Neural cell (in vitro differentiated cells): Measurements from ENCODE around the gene EPB41L2. TPM values are rescaled to one million over a fixed set of nuclear protein-coding genes. Genes with fewer than 3 reads are reported as not detected.

Source experiments
- H2AFZ ChIP-seq: fragments of 200-600, 300-800 bp; sonication (generic), shearing (Covaris generic); 2 replicates; pipeline ENCODE4 v1.6.0; 2014; ENCODE audit warnings: low read depth, mild to moderate bottlenecking, antibody characterized with exemption, low read length, moderate library complexity
- H3F3A ChIP-seq: fragments of 200-600 bp; shearing (Covaris generic); 2 replicates; pipeline ENCODE4 v1.6.1; 2016; ENCODE audit warnings: mild to moderate bottlenecking, moderate library complexity, mixed read lengths, antibody characterized with exemption, low read length; ENCODE audit not compliant: insufficient read depth, poor library complexity, severe bottlenecking
- H3K27ac ChIP-seq: fragments of 200-600, 300-800 bp; sonication (generic), shearing (Covaris generic); 2 replicates; pipeline ENCODE4 v1.5.1; 2014; ENCODE audit warnings: mild to moderate bottlenecking, low read length, moderate library complexity
- H3K27me3 ChIP-seq: fragments of 300-800, 200-600 bp; sonication (generic), shearing (Covaris generic); 2 replicates; pipeline ENCODE4 v1.6.0; 2014; ENCODE audit warnings: mild to moderate bottlenecking, low read depth, low read length, moderate library complexity; ENCODE audit not compliant: insufficient read depth
- H3K36me3 ChIP-seq: fragments of 300-800, 200-600 bp; sonication (generic), shearing (Covaris generic); 2 replicates; pipeline ENCODE4 v1.5.1; 2014; ENCODE audit warnings: mild to moderate bottlenecking, antibody characterized with exemption, low read length, moderate library complexity; ENCODE audit not compliant: insufficient read depth
- H3K4me2 ChIP-seq: fragments of 300-800, 200-600 bp; sonication (generic), shearing (Covaris generic); 2 replicates; pipeline ENCODE4 v1.6.0; 2014; ENCODE audit warnings: mild to moderate bottlenecking, low read length
- H3K4me3 ChIP-seq: fragments of 300-800, 200-600 bp; sonication (generic), shearing (Covaris generic); 2 replicates; pipeline ENCODE4 v1.5.1; 2014; ENCODE audit warnings: mild to moderate bottlenecking, low read length, moderate library complexity
- H3K79me2 ChIP-seq: fragments of 200-600 bp; shearing (Covaris generic); replicated peaks from 2 replicates; pipeline ENCODE4 v1.6.0; 2014; ENCODE audit warnings: mild to moderate bottlenecking, low read length, moderate library complexity; ENCODE audit not compliant: insufficient read depth
- H3K9ac ChIP-seq: fragments of 300-800, 200-600 bp; sonication (generic), shearing (Covaris generic); 2 replicates; pipeline ENCODE4 v1.6.1; 2016; ENCODE audit warnings: mild to moderate bottlenecking, low read length, mixed read lengths
- H3K9me2 ChIP-seq: fragments of 200-600 bp; shearing (Covaris generic); 2 replicates; pipeline ENCODE4 v1.6.1; 2016; ENCODE audit warnings: mild to moderate bottlenecking, low read length, mixed read lengths; ENCODE audit not compliant: insufficient read depth
- H3K9me3 ChIP-seq: fragments of 200-600, 300-800 bp; sonication (generic), shearing (Covaris generic); 2 replicates; pipeline ENCODE4 v1.6.1; 2016; ENCODE audit warnings: mild to moderate bottlenecking, mixed run types, low read length, moderate library complexity, mixed read lengths
- H4K20me1 ChIP-seq: fragments of 200-600 bp; shearing (Covaris generic); 2 replicates; pipeline ENCODE4 v1.6.1; 2016; ENCODE audit warnings: mild to moderate bottlenecking, mixed run types; ENCODE audit not compliant: insufficient read depth
- EP300 ChIP-seq: fragments of 450-650 bp; conservative IDR thresholded peaks from 2 replicates; pipeline ENCODE4 v1.6.1; 2014; ENCODE audit warnings: antibody characterized with exemption, mild to moderate bottlenecking, moderate library complexity; ENCODE audit not compliant: poor library complexity, severe bottlenecking
- EZH2 ChIP-seq: fragments of 200-600, 300-800 bp; shearing (Covaris generic), sonication (generic); IDR thresholded peaks from 2 replicates; pipeline ENCODE4 v1.6.1; 2014; ENCODE audit warnings: antibody characterized with exemption, low read length, borderline replicate concordance, mild to moderate bottlenecking; ENCODE audit not compliant: insufficient read depth, poor library complexity, severe bottlenecking
- MXI1 ChIP-seq: fragments of 450-650 bp; conservative IDR thresholded peaks from 2 replicates; pipeline ENCODE4 v1.6.1; 2014; ENCODE audit warnings: antibody characterized with exemption, mild to moderate bottlenecking; ENCODE audit not compliant: poor library complexity, severe bottlenecking
- POLR2AphosphoS5 ChIP-seq: IDR thresholded peaks from 2 replicates; pipeline ENCODE4 v1.6.1; 2012
- RAD21 ChIP-seq: fragments of 450-650 bp; conservative IDR thresholded peaks from 2 replicates; pipeline ENCODE4 v1.6.1; 2014; ENCODE audit warnings: antibody characterized with exemption, mild to moderate bottlenecking, moderate library complexity
- REST ChIP-seq: IDR thresholded peaks from 2 replicates; pipeline ENCODE4 v1.6.1; 2012; ENCODE audit warnings: borderline replicate concordance
- SMC3 ChIP-seq: fragments of 450-650 bp; conservative IDR thresholded peaks from 2 replicates; pipeline ENCODE4 v1.6.1; 2014; ENCODE audit warnings: antibody characterized with exemption, mild to moderate bottlenecking, moderate library complexity; ENCODE audit not compliant: poor library complexity
- TAF1 ChIP-seq: IDR thresholded peaks from 2 replicates; pipeline ENCODE4 v1.6.1; 2012; ENCODE audit warnings: low read depth
- polyA plus RNA-seq: library from polyadenylated mRNA; depleted of rRNA; stranded (reverse); fragments of >200 nt; gene quantifications from 2 replicates; pipeline ENCODE4 v1.2.3, GENCODE V29; 2014
- TF ChIP-seq, protein P1 (sequence below): fragments of 450-650 bp; IDR thresholded peaks from 2 replicates; pipeline ENCODE4 v1.5.1; 2014; ENCODE audit warnings: antibody characterized with exemption, mild to moderate bottlenecking, moderate library complexity; ENCODE audit not compliant: poor library complexity, severe bottlenecking

Gene EPB41L2
- polyA plus RNA-seq, 1 donor from 2014 or later: 13.5 TPM

DNA sequence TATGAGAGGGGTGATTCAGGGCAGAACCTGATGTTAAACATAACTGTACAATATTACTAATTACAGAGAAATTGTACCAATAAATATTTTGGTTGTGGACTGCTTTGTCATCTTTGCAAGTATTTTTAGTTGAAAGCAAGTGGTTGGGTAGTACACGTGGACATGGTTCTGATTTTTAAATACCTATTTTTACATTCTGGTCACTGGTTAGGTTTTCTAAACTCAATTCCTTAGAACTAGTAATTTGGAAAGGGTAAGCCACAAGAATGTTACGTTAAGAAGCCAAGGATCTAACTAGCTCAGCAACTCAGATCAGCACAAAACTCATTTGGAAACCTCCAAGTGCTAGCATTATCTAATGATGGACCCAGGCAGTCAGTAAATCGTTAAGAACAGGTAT lies 2.7 kb downstream of the EPB41L2 start:
- H3K9ac ChIP-seq: no peak overlapping the region
- peaks cover 6% of the 10 kb centered on the region for H3K27me3 ChIP-seq
- H3K4me3 ChIP-seq: no peak overlapping the region
- no peaks in the 10 kb centered on the region for H3K9me3 ChIP-seq
- no peaks in the 10 kb centered on the region for H3K9me2 ChIP-seq
- H3K27ac ChIP-seq: no peak overlapping the region
- no peak overlapping the region for H3K4me2 ChIP-seq
- no peak overlapping the region for H2AFZ ChIP-seq
- H4K20me1 ChIP-seq: no peaks in the 10 kb centered on the region
- no peaks in the 10 kb centered on the region for H3K36me3 ChIP-seq
- H3F3A ChIP-seq: no peaks in the 10 kb centered on the region
- H3K79me2 ChIP-seq: no peaks in the 10 kb centered on the region
- TF ChIP-seq EZH2 (no peak), EP300 (no peak), RAD21 (no peak), SMC3 (no peak), TAF1 (no peak), POLR2AphosphoS5 (no peak), REST (no peak), MXI1 (no peak)
- TF ChIP-seq, protein P1, sequence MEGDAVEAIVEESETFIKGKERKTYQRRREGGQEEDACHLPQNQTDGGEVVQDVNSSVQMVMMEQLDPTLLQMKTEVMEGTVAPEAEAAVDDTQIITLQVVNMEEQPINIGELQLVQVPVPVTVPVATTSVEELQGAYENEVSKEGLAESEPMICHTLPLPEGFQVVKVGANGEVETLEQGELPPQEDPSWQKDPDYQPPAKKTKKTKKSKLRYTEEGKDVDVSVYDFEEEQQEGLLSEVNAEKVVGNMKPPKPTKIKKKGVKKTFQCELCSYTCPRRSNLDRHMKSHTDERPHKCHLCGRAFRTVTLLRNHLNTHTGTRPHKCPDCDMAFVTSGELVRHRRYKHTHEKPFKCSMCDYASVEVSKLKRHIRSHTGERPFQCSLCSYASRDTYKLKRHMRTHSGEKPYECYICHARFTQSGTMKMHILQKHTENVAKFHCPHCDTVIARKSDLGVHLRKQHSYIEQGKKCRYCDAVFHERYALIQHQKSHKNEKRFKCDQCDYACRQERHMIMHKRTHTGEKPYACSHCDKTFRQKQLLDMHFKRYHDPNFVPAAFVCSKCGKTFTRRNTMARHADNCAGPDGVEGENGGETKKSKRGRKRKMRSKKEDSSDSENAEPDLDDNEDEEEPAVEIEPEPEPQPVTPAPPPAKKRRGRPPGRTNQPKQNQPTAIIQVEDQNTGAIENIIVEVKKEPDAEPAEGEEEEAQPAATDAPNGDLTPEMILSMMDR: no peak

- Histone ChIP-seq H3K4me2 (no peak overlapping the region), H3K9me3 (no peaks in the 10 kb centered on the region), H2AFZ (no peak overlapping the region), H3K36me3 (no peaks in the 10 kb centered on the region), H4K20me1 (no peaks in the 10 kb centered on the region), H3K9ac (no peak overlapping the region), H3K79me2 (no peaks in the 10 kb centered on the region), H3K9me2 (no peaks in the 10 kb centered on the region), H3K27me3 (peaks cover 6% of the 10 kb centered on the region), H3K4me3 (no peak overlapping the region), H3F3A (no peaks in the 10 kb centered on the region), H3K27ac (no peak overlapping the region)
- TF ChIP-seq MXI1 (no peak), EP300 (no peak), TAF1 (no peak), SMC3 (no peak), REST (no peak), EZH2 (no peak), POLR2AphosphoS5 (no peak), RAD21 (no peak)
- TF ChIP-seq, protein P1: no peak
These were observed 3.6 kb downstream of the EPB41L2 start for GRCh38 chr6:131059486-131059885.
